ENCODE data around the gene NAPB. TPM values are rescaled to one million over a fixed set of nuclear protein-coding genes. Genes with fewer than 3 reads are reported as not detected.

The NAPB gene
- total RNA-seq, 1 experiment from 2014 or later = 4.6 TPM

GRCh38 chr20:23397961-23398360, 23.3 kb downstream of the NAPB start:
- intact Hi-C loops (cut with micrococcal nuclease; ENCODE audit: unreplicated experiment) = no loop called here
- BruUV-seq (replicated peaks) = no TSS peak
- Mint-ChIP-seq H3K27me3 (ENCODE audit: unreplicated experiment) (no peaks in the 10 kb centered on the region), H3K9me3 (ENCODE audit: low read depth, unreplicated experiment) (no peaks in the 10 kb centered on the region), H3K27ac (ENCODE audit: unreplicated experiment) (no peak overlapping the region), H3K36me3 (ENCODE audit: insufficient read depth, unreplicated experiment) (no peaks in the 10 kb centered on the region), H3K4me3 (ENCODE audit: low read depth, unreplicated experiment) (no peak overlapping the region), H3K4me1 (ENCODE audit: low read depth, unreplicated experiment) (no peaks in the 10 kb centered on the region)
- CTCF ChIA-PET = no interaction called here
- DNase-seq = no peak
- TF ChIP-seq, protein P1, sequence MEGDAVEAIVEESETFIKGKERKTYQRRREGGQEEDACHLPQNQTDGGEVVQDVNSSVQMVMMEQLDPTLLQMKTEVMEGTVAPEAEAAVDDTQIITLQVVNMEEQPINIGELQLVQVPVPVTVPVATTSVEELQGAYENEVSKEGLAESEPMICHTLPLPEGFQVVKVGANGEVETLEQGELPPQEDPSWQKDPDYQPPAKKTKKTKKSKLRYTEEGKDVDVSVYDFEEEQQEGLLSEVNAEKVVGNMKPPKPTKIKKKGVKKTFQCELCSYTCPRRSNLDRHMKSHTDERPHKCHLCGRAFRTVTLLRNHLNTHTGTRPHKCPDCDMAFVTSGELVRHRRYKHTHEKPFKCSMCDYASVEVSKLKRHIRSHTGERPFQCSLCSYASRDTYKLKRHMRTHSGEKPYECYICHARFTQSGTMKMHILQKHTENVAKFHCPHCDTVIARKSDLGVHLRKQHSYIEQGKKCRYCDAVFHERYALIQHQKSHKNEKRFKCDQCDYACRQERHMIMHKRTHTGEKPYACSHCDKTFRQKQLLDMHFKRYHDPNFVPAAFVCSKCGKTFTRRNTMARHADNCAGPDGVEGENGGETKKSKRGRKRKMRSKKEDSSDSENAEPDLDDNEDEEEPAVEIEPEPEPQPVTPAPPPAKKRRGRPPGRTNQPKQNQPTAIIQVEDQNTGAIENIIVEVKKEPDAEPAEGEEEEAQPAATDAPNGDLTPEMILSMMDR (IDR thresholded peaks at IDR 0.05; ENCODE audit: unreplicated experiment) = no peak

GRCh38 chr20:23396950-23397627, 24.2 kb downstream of the NAPB start:
- TF ChIP-seq, protein P1 (IDR thresholded peaks at IDR 0.05; ENCODE audit: unreplicated experiment) = no peak
- BruUV-seq (replicated peaks) = no TSS peak

DNA sequence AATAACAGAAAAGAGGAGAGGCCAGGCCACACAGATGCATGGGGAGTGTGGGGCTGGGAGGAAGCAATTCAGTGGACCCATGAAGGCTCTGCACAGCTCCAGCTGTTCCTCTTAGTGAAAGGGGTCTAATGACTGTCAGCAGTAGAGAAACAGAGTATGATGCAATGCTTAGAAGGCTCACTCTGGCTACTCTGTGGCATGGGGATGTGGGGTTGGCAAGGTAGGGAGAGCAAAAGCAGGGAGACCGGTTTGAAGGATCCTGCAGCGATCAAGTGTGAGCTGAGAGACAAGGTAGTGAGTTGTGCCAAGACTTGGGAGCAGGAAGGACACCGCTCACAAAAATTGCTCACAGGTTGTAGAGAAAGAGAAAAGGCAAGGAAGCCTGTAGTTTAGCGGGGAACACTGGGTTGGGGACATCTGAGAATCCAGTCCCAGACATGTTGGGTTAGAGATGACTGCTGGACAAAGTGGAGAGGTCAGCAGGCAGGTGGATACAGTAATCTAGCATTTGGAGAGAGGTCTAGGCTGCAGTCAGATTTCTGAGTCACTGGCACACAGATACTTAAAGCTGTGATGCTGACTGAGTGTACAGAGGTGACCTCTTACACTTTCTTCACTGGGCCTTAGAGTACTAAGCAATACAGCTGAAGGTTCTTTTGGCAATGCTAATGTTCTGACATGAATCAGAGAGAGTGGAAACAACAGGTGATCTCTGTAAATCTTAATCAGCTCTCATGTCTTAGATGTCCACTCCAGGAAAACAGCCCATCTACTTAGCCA, 27.1 kb downstream of the NAPB start:
- Mint-ChIP-seq H3K36me3 (ENCODE audit: insufficient read depth, unreplicated experiment) (no peaks in the 10 kb centered on the region), H3K9me3 (ENCODE audit: low read depth, unreplicated experiment) (no peaks in the 10 kb centered on the region), H3K27me3 (ENCODE audit: unreplicated experiment) (no peaks in the 10 kb centered on the region), H3K4me1 (ENCODE audit: low read depth, unreplicated experiment) (no peaks in the 10 kb centered on the region), H3K27ac (ENCODE audit: unreplicated experiment) (no peak overlapping the region), H3K4me3 (ENCODE audit: low read depth, unreplicated experiment) (no peak overlapping the region)
- DNase-seq = no peak
- intact Hi-C loops (cut with micrococcal nuclease; ENCODE audit: unreplicated experiment) = no loop called here
- no TSS peak for BruUV-seq (replicated peaks)
- TF ChIP-seq, protein P1 (IDR thresholded peaks at IDR 0.05; ENCODE audit: unreplicated experiment) = no peak
- CTCF ChIA-PET = no interaction called here

More at GRCh38 chr20:23396950-23397627, 24.2 kb downstream of the NAPB start:
- Mint-ChIP-seq H3K4me3 (ENCODE audit: low read depth, unreplicated experiment) (no peak overlapping the region), H3K27ac (ENCODE audit: unreplicated experiment) (no peak overlapping the region), H3K9me3 (ENCODE audit: low read depth, unreplicated experiment) (no peaks in the 10 kb centered on the region), H3K27me3 (ENCODE audit: unreplicated experiment) (no peaks in the 10 kb centered on the region), H3K4me1 (ENCODE audit: low read depth, unreplicated experiment) (no peaks in the 10 kb centered on the region), H3K36me3 (ENCODE audit: insufficient read depth, unreplicated experiment) (no peaks in the 10 kb centered on the region)
- no peak for DNase-seq
- CTCF ChIA-PET = no interaction called here
- intact Hi-C loops (cut with micrococcal nuclease; ENCODE audit: unreplicated experiment) = no loop called here

- H3K4me1 Mint-ChIP-seq (ENCODE audit: low read depth, unreplicated experiment) = no peaks in the 10 kb centered on the region
- intact Hi-C loops (cut with micrococcal nuclease; ENCODE audit: unreplicated experiment) = no loop called here
- no peak overlapping the region for H3K27ac Mint-ChIP-seq (ENCODE audit: unreplicated experiment)
- no peaks in the 10 kb centered on the region for H3K36me3 Mint-ChIP-seq (ENCODE audit: insufficient read depth, unreplicated experiment)
- DNase-seq = no peak
- CTCF ChIA-PET = no interaction called here
- no TSS peak for BruUV-seq (replicated peaks)
- H3K4me3 Mint-ChIP-seq (ENCODE audit: low read depth, unreplicated experiment) = no peak overlapping the region
- no peaks in the 10 kb centered on the region for H3K27me3 Mint-ChIP-seq (ENCODE audit: unreplicated experiment)
- no peaks in the 10 kb centered on the region for H3K9me3 Mint-ChIP-seq (ENCODE audit: low read depth, unreplicated experiment)
- TF ChIP-seq, protein P1 (IDR thresholded peaks at IDR 0.05; ENCODE audit: unreplicated experiment) = no peak
Measured at GRCh38 chr20:23391707-23392310, 29.5 kb downstream of the NAPB start.
